Muscle layer of colon (tissue), 2 donors: Measurements from ENCODE around the gene TAS1R1.

Experiments used
- H3K27ac ChIP-seq: one replicate; pipeline ENCODE4 v1.7.0; 2013; ENCODE audit warnings: low read depth, mild to moderate bottlenecking, low read length, moderate library complexity
- H3K27me3 ChIP-seq, 2 donors: one replicate each; pipeline ENCODE4 v1.7.0; 2013; ENCODE audit warnings: low read length in 2 of 2, mild to moderate bottlenecking in 2 of 2; ENCODE audit not compliant: insufficient read depth in 2 of 2, control insufficient read depth in 1 of 2
- H3K36me3 ChIP-seq: one replicate; pipeline ENCODE4 v1.7.0; 2013; ENCODE audit warnings: mild to moderate bottlenecking, low read length; ENCODE audit not compliant: insufficient read depth
- H3K4me1 ChIP-seq: one replicate; pipeline ENCODE4 v1.7.0; 2013; ENCODE audit warnings: mild to moderate bottlenecking, low read length; ENCODE audit not compliant: insufficient read depth
- H3K4me3 ChIP-seq, 2 donors: one replicate each; pipeline ENCODE4 v1.7.0; 2013; ENCODE audit warnings: low read length in 2 of 2, low read depth in 1 of 2, mild to moderate bottlenecking in 1 of 2, moderate library complexity in 1 of 2
- H3K9ac ChIP-seq: one replicate; pipeline ENCODE4 v1.7.0; 2013; ENCODE audit warnings: low read length
- H3K9me3 ChIP-seq: one replicate; pipeline ENCODE4 v1.7.0; 2013; ENCODE audit warnings: mild to moderate bottlenecking, low read length
- donor health status: abdominal sarcoma.
- donor health status: Adenocarcinoma of cecum.

The TAS1R1 gene

GRCh38 chr1:6554907-6555778, at the start of gene TAS1R1:
Gene TAS1R1 (plus strand): TSS chr1:6555307. CDS start chr1:6555374, 67 bp downstream.
- Histone ChIP-seq H3K9ac (peak within 1 kb of the TSS; percentile 71), H3K4me3 (peak within 1 kb of the TSS; percentile 80 to 84), H3K27me3 (no peaks in the 10 kb centered on the region), H3K27ac (peak within 1 kb of the TSS; percentile 79), H3K36me3 (no peaks in the 10 kb centered on the region), H3K9me3 (no peaks in the 10 kb centered on the region), H3K4me1 (peaks cover 16% of the 10 kb centered on the region)

DNA sequence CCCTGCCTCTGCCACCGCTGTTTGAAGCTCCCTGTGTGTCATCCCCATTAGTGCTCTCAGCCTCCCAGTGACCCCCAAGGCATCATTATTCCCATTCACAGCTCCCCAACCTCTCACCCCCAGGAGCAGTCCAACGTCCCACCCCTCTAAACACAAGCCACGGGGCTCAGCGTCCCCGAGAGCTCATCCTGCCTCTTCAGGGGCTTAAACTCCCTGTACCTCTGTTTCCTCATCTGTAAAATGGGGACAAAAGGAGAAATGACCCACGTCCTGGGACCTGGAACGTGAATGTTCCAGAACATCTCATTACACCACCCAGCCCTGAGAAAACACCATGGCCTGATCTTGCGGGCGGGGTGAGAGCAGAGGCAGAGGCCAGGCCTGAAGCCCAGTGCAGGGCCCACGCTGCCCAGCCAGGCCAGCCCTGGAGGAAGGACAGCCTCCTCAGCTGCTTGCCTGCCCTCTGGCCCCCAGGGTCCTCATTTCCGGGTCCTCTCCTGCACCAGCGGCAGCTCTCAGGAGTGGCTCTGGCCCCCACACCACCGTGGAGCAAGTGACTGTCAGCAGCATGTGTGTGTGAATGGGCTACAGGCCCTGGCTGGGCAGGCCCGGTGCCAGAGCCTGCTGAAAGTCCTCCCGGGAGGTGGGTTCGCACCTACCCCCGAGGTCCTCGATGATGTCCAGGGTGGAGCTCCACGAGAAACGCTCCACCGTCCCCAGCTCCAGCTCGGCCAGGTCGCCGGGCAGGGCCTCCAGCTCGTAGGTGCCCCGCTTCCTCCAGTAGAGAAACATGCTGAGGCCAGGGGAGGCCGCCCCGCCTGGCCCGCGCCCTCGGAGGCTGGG, 49.5 kb upstream of the TAS1R1 start:
- no peak overlapping the region for H3K9ac ChIP-seq
- H3K36me3 ChIP-seq: no peaks in the 10 kb centered on the region
- peaks cover 0 to 5% of the 10 kb centered on the region in 2 donors for H3K27me3 ChIP-seq
- H3K4me3 ChIP-seq: no peak overlapping the region
- H3K9me3 ChIP-seq: no peaks in the 10 kb centered on the region
- H3K27ac ChIP-seq: no peak overlapping the region
- no peaks in the 10 kb centered on the region for H3K4me1 ChIP-seq

DNA sequence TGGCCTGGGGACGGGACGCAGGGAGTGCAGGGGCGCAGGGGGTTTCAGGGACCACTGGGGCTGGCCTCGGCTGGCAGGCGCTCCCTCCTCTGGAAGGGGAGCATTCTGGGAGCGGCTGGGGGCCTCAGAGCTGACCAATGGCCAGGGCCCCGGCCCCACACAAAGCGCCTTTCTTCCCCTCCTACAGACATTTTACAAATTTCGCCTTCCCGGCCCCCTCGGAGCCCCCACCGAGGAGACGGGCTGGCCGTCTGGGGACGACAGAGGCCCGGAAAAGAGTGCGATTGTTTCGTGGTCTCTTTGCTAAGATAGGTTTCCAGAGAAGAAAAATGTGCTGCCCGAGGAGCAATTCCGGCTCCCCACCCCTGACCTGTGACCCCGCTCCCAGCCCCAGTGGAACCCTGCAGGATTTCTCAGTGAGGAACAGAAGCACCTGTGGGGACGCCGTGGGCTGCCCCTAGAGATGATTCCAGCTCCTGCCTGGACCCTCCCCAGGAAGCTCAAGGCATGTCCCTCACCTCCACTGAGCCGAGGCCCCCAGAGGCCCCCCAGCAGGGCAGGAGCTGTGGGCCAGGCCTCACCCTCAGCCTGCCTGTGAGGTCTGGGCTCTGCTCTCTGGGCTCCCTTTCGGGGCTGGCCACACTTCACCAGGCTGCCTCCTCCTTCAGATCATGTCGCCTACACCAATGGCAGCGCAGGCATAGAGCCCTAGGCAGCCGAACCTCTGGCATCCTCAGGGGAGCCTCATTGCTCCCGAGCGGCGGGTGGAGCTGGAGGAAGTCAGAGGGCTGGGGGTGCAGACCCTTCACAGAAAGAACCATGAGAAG, 48.7 kb upstream of the TAS1R1 start:
- Histone ChIP-seq H3K9me3 (no peaks in the 10 kb centered on the region), H3K4me3 (no peak overlapping the region), H3K36me3 (no peaks in the 10 kb centered on the region), H3K9ac (no peak overlapping the region), H3K27ac (no peak overlapping the region), H3K27me3 (peaks cover 0 to 5% of the 10 kb centered on the region in 2 donors), H3K4me1 (no peaks in the 10 kb centered on the region)

GRCh38 chr1:6507037-6507428, 48.1 kb upstream of the TAS1R1 start:
- no peak overlapping the region for H3K9ac ChIP-seq

GRCh38 chr1:6507461-6507911, 47.6 kb upstream of the TAS1R1 start:
- Histone ChIP-seq H3K9me3 (no peaks in the 10 kb centered on the region), H3K9ac (no peak overlapping the region), H3K4me3 (no peak overlapping the region), H3K27ac (no peak overlapping the region), H3K4me1 (no peaks in the 10 kb centered on the region), H3K36me3 (no peaks in the 10 kb centered on the region), H3K27me3 (peaks cover 0 to 5% of the 10 kb centered on the region in 2 donors)

More at GRCh38 chr1:6507037-6507428, 48.1 kb upstream of the TAS1R1 start:
- peaks cover 0 to 5% of the 10 kb centered on the region in 2 donors for H3K27me3 ChIP-seq
- no peaks in the 10 kb centered on the region for H3K36me3 ChIP-seq
- no peak overlapping the region for H3K4me3 ChIP-seq
- H3K27ac ChIP-seq: no peak overlapping the region
- no peaks in the 10 kb centered on the region for H3K4me1 ChIP-seq
- no peaks in the 10 kb centered on the region for H3K9me3 ChIP-seq

GRCh38 chr1:6508154-6508815, 46.8 kb upstream of the TAS1R1 start:
- H3K4me3 ChIP-seq: no peak overlapping the region
- H3K27me3 ChIP-seq: peaks cover 0 to 5% of the 10 kb centered on the region in 2 donors
- H3K4me1 ChIP-seq: no peaks in the 10 kb centered on the region
- no peak overlapping the region for H3K9ac ChIP-seq
- H3K36me3 ChIP-seq: no peaks in the 10 kb centered on the region
- no peaks in the 10 kb centered on the region for H3K9me3 ChIP-seq
- no peak overlapping the region for H3K27ac ChIP-seq

- Histone ChIP-seq H3K27me3 (peaks cover 0 to 5% of the 10 kb centered on the region in 2 donors), H3K27ac (no peak overlapping the region), H3K9me3 (no peaks in the 10 kb centered on the region), H3K36me3 (no peaks in the 10 kb centered on the region), H3K4me1 (no peaks in the 10 kb centered on the region), H3K9ac (no peak overlapping the region), H3K4me3 (no peak overlapping the region)
Measured at GRCh38 chr1:6508816-6509189, 46.3 kb upstream of the TAS1R1 start.

DNA sequence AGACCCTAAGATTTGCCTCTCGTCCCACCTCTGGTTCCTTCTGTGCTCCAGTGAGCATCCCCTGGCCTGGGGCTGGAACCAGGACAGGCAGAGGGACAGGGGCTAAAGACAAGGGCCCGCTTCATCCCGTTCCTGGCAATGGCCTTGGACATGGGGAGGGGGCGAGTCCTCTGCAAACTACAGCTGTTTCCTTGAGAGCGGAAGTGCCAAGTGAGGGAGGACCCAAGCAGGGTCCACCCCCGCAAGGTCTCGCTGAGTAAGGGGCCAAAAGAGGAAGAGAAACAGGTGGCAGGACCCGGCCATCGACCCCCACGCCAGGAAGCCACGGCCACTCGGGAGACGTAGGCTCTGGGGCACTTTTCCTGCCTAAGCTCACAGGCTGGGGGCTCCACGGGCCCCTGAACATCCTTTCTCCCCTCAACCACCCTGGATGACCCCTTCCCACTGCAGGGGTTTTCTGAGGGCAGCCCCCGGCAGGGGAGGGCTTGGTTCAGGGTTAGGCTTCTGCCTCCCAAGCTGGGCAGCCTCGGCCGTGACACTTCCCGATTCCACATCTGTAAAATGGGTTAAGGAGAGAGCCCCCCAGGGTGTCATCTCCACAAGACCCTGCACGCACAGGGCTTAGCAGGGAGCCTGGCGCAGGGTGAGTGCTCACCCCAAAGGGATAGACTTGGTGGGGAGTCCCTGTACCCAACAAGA, 45.7 kb upstream of the TAS1R1 start:
- Histone ChIP-seq H3K27ac (no peak overlapping the region), H3K4me3 (no peak overlapping the region)

DNA sequence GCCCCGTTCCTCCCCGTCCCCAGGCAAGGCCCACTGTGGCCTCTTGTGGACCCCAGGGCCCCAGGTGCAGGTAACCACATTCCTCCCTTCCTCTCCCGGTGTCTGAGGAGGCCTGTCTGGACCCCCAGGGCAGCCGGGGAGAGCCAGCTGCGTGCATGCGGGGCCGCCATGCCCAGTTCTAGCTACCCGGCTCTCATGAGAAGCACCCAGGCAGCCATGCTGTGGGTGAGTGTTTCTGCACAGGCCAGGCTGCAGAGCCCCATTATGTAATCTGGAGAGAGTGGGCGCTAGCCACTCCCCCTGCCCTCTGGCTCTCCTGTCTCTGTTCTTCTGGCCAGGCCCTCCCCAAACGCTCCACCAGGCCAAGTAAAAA, 45.2 kb upstream of the TAS1R1 start:
- no peaks in the 10 kb centered on the region for H3K9me3 ChIP-seq
- no peak overlapping the region for H3K9ac ChIP-seq
- no peaks in the 10 kb centered on the region for H3K36me3 ChIP-seq
- H3K4me1 ChIP-seq: no peaks in the 10 kb centered on the region
- no peak overlapping the region for H3K4me3 ChIP-seq
- peaks cover 0 to 5% of the 10 kb centered on the region in 2 donors for H3K27me3 ChIP-seq
- H3K27ac ChIP-seq: no peak overlapping the region

More for the DNA sequence above, 45.7 kb upstream of the TAS1R1 start:
- peaks cover 0 to 5% of the 10 kb centered on the region in 2 donors for H3K27me3 ChIP-seq
- H3K36me3 ChIP-seq: no peaks in the 10 kb centered on the region
- no peaks in the 10 kb centered on the region for H3K9me3 ChIP-seq
- H3K4me1 ChIP-seq: no peaks in the 10 kb centered on the region
- H3K9ac ChIP-seq: no peak overlapping the region

- H3K4me3 ChIP-seq: no peak overlapping the region
- H3K27me3 ChIP-seq: peaks cover 0 to 5% of the 10 kb centered on the region in 2 donors
- H3K4me1 ChIP-seq: no peaks in the 10 kb centered on the region
- H3K27ac ChIP-seq: no peak overlapping the region
- H3K9me3 ChIP-seq: no peaks in the 10 kb centered on the region
- H3K9ac ChIP-seq: no peak overlapping the region
- no peaks in the 10 kb centered on the region for H3K36me3 ChIP-seq
Measured at GRCh38 chr1:6510493-6510892, 44.6 kb upstream of the TAS1R1 start.
